ENCODE data around the gene PTPRN2. TPM values are rescaled to one million over a fixed set of nuclear protein-coding genes. Genes with fewer than 3 reads are reported as not detected.

The PTPRN2 gene
- total RNA-seq, 1 experiment from 2014 or later, result 0.11 TPM

DNA sequence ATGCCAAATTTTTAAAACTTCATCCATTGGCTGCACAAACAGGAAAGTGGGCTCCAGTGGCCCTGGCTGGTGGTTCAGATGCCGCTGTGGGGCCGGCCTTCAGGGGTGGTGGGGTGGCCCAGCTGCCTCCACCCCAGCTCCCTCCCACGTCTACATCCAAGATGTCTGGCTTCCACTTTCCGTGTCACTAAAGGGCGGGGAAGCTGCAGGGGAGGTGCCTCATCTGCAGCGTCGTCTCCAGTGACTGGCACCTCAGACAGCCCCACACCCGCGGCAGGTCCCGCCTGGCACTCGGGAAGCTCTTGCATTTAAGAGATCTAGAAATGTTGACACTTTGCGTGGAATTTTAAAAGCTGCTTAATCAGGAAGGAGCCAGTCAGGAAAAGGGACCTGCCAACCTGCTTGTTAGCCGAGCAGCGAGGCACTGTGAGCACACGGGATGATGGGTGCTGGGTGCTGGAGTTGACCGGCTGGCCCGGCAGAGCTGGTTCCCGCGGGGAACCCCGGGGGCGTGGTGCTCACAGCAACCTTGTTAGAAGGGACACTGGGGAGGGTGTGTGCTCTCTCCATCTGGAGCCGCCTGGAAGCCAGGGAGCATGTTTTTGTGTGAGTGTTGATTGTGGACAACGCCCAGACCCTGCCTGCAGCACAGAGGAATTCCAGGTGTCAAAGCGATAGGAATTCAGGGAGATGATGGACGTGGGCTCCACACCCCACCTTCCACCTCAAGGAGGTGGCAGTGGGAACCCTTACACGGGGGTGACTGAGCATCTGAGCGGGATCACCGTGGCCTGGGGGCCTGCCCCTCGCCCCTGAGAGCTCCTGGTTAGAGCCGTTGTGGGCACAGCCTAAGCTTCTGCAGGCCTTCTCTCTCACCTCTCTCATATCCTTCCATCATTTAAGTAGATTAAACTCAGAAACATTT, 320.5 kb downstream of the PTPRN2 start:
- TF ChIP-seq EZH2 (IDR thresholded peaks at IDR 0.05; ENCODE audit: borderline replicate concordance, low read depth, low read length, poor library complexity, severe bottlenecking), result no peak
- TF ChIP-seq, protein P1, sequence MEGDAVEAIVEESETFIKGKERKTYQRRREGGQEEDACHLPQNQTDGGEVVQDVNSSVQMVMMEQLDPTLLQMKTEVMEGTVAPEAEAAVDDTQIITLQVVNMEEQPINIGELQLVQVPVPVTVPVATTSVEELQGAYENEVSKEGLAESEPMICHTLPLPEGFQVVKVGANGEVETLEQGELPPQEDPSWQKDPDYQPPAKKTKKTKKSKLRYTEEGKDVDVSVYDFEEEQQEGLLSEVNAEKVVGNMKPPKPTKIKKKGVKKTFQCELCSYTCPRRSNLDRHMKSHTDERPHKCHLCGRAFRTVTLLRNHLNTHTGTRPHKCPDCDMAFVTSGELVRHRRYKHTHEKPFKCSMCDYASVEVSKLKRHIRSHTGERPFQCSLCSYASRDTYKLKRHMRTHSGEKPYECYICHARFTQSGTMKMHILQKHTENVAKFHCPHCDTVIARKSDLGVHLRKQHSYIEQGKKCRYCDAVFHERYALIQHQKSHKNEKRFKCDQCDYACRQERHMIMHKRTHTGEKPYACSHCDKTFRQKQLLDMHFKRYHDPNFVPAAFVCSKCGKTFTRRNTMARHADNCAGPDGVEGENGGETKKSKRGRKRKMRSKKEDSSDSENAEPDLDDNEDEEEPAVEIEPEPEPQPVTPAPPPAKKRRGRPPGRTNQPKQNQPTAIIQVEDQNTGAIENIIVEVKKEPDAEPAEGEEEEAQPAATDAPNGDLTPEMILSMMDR (conservative IDR thresholded peaks at IDR 0.05; ENCODE audit: low read depth, low read length), result no peak
- POLR2A ChIA-PET (ENCODE audit: low non-redundant PET), result no interaction called here
- no peaks in the 10 kb centered on the region for H3K4me1 ChIP-seq (ENCODE audit: insufficient read depth, low read length, poor library complexity, severe bottlenecking)
- H3K27me3 ChIP-seq (replicated peaks; ENCODE audit: insufficient read depth, low read depth, low read length, poor library complexity), result no peaks in the 10 kb centered on the region
- H3K36me3 ChIP-seq (ENCODE audit: insufficient read depth, low read length, poor library complexity, severe bottlenecking), result no peaks in the 10 kb centered on the region
- peaks cover 21% of the 10 kb centered on the region for H3K9me3 ChIP-seq (ENCODE audit: low read depth, low read length, poor library complexity, severe bottlenecking)
- intact Hi-C loops (cut with micrococcal nuclease; ENCODE audit: unreplicated experiment), result no loop called here
- no peak overlapping the region for H3K27ac ChIP-seq (ENCODE audit: low read depth, low read length, poor library complexity, severe bottlenecking)
- BruUV-seq (replicated peaks), result no TSS peak
- CTCF ChIA-PET, result no interaction called here
- H3K4me3 ChIP-seq (ENCODE audit: low read depth, low read length, poor library complexity, severe bottlenecking), result no peak overlapping the region
- no peak for DNase-seq (ENCODE audit: low spot score)

GRCh38 chr7:158266426-158266816, 321.2 kb downstream of the PTPRN2 start:
- Histone ChIP-seq H3K36me3 (ENCODE audit: insufficient read depth, low read length, poor library complexity, severe bottlenecking) (no peaks in the 10 kb centered on the region), H3K4me1 (ENCODE audit: insufficient read depth, low read length, poor library complexity, severe bottlenecking) (no peaks in the 10 kb centered on the region), H3K27ac (ENCODE audit: low read depth, low read length, poor library complexity, severe bottlenecking) (no peak overlapping the region), H3K9me3 (ENCODE audit: low read depth, low read length, poor library complexity, severe bottlenecking) (peaks cover 21% of the 10 kb centered on the region), H3K27me3 (replicated peaks; ENCODE audit: insufficient read depth, low read depth, low read length, poor library complexity) (no peaks in the 10 kb centered on the region), H3K4me3 (ENCODE audit: low read depth, low read length, poor library complexity, severe bottlenecking) (no peak overlapping the region)
- CTCF ChIA-PET, result no interaction called here
- TF ChIP-seq, protein P1 (conservative IDR thresholded peaks at IDR 0.05; ENCODE audit: low read depth, low read length), result no peak
- no peak for TF ChIP-seq EZH2 (IDR thresholded peaks at IDR 0.05; ENCODE audit: borderline replicate concordance, low read depth, low read length, poor library complexity, severe bottlenecking)
- no peak for DNase-seq (ENCODE audit: low spot score)
- intact Hi-C loops (cut with micrococcal nuclease; ENCODE audit: unreplicated experiment), result no loop called here
- no TSS peak for BruUV-seq (replicated peaks)
- POLR2A ChIA-PET (ENCODE audit: low non-redundant PET), result no interaction called here

DNA sequence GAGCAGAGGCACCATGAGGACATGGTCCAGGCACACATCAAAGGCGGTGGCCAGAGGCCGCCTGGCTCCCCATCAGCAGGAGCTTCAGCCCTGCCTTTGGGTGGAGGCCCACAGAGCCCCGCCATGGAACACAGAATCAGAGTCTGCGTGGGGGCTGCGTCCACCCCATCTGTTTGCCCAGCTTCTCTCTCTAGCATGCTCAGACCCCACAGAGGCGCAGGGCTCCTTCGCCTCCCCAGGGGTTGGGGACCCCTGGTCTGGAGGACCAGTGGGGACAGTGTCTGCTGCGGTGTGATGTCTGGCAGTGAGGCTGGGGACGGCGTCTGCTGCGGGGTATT, 321.9 kb downstream of the PTPRN2 start:
- H3K27me3 ChIP-seq (replicated peaks; ENCODE audit: insufficient read depth, low read depth, low read length, poor library complexity), result no peaks in the 10 kb centered on the region
- ChIA-PET CTCF (no interaction called here), POLR2A (ENCODE audit: low non-redundant PET) (no interaction called here)
- H3K27ac ChIP-seq (ENCODE audit: low read depth, low read length, poor library complexity, severe bottlenecking), result no peak overlapping the region
- H3K4me1 ChIP-seq (ENCODE audit: insufficient read depth, low read length, poor library complexity, severe bottlenecking), result no peaks in the 10 kb centered on the region
- no peaks in the 10 kb centered on the region for H3K36me3 ChIP-seq (ENCODE audit: insufficient read depth, low read length, poor library complexity, severe bottlenecking)
- intact Hi-C loops (cut with micrococcal nuclease; ENCODE audit: unreplicated experiment), result no loop called here
- H3K4me3 ChIP-seq (ENCODE audit: low read depth, low read length, poor library complexity, severe bottlenecking), result no peak overlapping the region
- peaks cover 18% of the 10 kb centered on the region for H3K9me3 ChIP-seq (ENCODE audit: low read depth, low read length, poor library complexity, severe bottlenecking)
- no TSS peak for BruUV-seq (replicated peaks)
- DNase-seq (ENCODE audit: low spot score), result no peak
- TF ChIP-seq, protein P1 (conservative IDR thresholded peaks at IDR 0.05; ENCODE audit: low read depth, low read length), result no peak
- TF ChIP-seq EZH2 (IDR thresholded peaks at IDR 0.05; ENCODE audit: borderline replicate concordance, low read depth, low read length, poor library complexity, severe bottlenecking), result no peak

Data from A673 (cell line).